ENCODE measurements around the gene CACNA1D.
A peak's percentile ranks its signal among the peaks of the same experiment; 100 is the strongest.
"Not testable (repeated sequence)": the region's sequence is repeated elsewhere in the genome, so short reads cannot be mapped to it uniquely, and the experiment has no call there.

Gene CACNA1D

DNA sequence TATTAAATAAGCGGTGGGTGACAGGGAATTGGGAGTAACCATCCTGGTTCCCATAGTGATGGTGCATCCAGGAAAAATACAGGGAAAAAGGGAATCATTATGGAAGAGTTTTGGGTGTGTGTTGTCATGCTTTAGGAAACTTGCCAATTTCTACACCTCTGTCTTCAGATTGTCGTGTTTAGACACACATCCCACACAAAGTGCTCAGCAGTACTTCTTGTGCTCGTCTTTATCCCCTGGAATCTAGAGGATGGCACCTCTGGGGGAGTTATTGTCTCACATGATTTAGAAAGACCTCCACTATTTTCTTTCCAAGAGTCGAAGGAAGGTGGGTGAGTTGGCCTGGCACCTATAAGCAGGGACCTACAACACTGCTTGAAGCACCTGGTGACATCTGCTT is 35.8 kb downstream of the CACNA1D start:
- DNase-seq = no peak

DNA sequence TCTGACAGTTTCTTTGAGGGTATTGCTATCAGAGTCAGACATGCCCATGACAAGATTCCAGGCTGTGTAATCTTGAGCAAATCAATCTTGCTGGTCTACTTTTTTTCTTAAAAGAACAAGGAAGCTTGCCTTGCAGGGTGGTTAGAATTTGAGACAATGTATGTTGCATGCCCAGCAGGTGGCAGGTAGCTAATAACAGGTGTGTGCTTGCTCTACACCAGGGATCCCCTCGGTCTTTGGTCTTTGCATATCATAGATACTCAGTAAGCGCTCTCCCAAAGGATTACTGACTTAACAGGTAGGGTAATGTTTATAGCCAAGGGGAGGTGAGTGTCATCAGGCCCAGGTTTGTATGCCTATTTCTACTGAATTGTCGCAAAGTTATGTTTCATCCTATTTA is 37.3 kb downstream of the CACNA1D start:
- no peak for DNase-seq

DNA sequence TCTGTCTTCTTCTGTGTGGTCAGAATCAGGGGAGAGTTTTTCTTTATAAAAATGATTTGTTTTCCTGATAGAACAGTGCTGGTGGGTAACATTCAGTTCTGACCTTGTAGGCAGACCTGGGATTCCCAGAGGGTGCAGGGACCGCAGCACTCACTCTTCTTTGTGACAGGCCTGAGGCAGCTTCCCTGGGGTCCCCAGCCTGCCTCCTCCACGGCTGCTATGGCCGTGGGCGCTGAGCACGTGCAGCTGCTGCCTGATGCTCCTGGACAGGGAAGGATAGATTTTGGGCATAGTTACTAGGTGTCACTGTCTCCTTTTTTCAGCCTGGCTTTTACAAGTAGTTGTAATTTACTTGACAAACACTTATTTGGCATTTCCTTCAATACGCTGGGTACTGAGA is 39.1 kb downstream of the CACNA1D start:
- DNase-seq = no peak

DNA sequence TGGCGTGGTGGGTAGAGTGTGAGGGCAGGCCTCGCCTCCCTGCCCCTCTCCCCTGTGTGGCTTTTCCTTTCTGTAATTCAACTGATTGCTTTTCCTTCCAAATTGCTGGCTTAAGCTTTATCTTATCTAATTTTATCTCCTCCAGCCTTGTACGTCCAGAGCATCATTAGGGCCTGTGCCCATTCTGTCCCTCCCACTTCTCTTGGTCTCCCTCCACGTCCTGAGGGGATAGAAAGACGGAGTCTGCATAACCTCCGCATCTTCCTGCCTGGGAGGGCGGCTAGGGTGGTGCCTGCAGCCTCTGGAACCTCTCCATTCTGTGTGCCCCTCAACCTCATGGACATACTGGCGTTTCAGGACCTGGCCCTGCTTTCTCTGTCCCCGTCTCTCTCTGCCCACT is 39.8 kb downstream of the CACNA1D start:
- no peak for DNase-seq

DNA sequence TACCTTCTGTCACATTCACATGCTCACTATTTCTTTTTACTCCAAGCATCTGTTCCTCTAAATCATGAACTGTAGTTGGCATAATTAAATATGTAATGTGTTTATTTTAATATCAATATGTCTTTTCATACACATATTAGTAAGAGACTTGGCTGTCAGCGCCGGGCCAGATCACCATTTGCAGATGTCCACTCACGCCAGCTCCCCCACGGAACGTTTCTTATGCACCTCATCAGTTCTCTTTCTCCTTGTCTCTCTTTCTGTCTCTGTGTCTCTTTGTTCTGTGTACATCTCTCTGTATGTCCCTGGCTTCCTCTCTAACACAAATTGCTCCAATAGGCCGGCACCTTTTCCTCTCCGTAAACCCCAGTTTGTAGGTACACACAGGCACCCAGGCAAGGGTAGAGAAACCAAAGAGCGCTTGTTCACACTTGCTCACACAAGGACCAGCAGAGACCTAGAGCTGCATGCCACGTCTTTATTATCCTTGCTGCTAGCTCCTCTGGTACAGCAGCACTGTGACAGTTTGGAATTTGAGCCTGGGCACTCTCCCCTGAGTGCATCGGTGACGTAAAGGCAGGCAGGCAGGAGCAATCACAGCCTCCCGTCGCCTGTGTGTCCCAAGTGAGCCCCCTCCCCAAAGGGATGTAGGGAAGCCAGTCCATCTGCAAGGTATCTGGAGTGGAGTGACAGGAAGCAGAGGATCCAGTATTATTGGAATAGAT is 40.4 kb downstream of the CACNA1D start:
- DNase-seq = no peak

DNA sequence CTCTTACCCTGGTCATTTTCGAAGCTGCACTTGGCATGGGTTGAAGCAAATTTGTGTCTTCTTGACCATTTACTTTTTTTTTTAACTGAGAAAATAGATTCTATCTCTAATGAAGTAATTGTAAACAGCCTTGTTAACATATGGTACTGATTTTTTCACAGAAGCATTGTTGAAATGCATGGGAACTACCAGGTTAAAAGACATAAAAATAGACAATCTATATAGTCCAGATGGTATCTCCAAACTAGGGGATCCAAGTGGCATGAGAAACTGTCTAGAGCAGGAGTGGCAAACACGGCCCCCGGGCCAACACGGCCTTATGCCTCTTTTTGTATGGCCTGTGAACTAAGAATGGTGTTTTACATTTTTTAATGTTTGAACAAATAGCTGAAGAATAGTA is 41.9 kb downstream of the CACNA1D start:
- DNase-seq = no peak

DNA sequence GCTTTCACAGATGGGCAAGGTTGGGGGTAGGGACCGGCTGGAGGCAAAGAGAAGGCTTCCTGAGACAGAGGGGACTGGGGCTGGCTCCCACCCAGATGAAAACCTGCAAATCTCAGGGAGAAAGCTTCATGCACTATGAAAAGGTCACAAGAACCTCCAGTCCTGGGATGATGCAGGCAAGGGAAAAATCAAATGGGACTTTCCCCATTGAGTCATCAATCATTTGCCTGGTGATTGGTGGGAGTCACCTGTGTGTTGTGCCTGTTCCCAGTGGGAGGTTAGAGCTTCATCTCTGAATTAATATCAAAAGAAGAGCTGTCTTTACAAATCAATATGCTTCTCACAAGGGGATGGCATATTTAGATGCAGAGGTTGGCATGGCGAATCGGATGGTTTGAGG is 49.9 kb downstream of the CACNA1D start:
- no peak for DNase-seq

DNA sequence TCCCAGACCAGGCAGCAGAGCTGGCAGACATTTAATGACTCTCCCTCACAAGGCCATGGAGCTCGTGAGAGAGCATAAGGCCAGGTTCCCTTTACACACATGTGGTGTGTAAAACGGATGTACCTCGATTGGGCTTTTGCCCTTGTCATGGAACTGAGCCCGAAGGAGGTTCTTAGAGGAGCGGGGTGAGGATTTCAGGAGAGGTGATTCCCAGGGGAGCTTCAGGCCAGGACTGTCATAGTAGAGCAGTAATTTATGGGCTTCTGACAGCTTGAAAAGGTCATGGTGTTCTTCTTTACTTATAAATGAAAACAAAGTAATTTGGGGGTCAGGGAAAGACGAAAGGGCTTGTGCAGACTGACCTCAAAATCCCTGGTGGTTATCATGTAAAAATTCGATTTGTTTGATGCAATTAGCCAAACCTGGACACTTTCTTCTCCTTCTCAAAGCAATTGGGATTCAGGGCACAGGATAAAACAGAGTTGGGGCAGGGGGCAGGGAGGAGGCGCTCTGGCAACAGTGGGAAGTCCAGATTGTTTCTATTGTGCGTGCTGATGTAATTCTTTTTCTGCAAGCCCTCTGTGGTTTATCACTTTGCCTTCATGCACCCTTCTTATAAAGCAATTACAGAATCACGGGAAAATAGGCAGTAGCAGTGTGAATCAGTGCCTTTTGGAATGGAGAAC is 51.0 kb downstream of the CACNA1D start:
- DNase-seq = no peak

DNA sequence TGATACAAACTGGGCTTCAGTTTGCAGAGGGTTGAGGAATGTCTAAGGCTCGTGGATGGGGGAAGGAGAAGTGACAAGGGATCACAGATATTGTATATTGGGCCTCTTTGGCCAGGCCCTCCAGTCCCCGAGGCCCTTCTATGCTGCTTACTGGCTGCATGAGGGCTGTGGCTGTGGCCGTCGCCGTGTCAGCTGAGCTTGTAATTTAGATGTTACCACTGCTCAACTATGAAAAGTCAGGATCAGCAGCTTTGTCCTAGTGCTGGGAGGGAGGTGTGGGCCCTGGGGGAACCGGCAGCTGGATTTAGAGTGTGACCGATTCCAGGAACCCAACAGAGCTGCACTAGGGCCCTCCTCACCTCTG is 51.6 kb downstream of the CACNA1D start:
- no peak for DNase-seq

DNA sequence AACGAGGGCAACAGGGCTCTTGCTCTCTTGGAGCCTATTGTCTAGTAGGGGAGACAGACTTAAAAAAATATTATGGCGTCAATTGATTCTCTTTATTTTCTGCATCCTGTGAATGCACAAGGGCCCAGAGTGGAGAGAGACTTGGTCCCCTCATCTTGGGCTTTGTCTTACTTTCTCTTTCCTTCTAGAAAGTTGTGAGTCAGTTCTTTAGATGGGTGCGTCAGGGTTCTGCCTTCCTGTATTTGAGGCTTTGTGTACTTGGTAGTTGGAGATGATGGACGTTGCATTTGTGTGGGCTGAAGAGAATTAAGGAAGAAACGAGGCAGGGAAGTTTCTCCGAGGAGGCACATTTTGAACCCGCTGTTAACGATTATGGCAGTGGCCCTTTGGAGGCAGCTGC is 52.9 kb downstream of the CACNA1D start:
- no peak for DNase-seq

DNA sequence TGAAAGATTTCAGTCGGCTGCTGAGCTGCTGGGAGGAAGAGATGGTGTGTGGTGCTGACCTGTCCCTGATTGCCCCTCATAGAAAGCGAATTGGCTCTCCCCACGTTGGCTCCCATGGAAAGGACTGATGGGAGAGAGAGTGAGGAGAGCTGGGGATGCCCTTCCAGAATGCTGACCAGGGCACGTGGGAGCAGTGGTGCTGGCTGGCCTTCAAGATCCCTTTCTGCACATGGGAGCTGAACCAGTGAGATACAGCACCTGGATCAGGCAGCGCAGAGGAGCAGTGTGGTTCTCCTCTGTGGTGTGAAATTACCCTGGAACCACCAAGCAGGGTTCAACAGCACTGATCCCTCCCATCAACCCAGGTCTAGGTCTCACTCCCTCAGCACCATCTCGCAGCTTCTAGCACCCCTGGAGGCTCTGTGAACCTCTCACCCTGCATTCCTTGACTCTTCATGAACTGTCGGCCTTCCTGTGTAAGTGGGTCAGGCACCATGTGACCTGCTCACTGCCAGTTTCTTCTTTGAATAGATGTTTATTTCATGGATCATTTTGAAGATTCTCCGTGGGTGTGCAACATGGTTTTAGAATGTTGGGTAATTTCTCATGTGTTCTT is 55.7 kb downstream of the CACNA1D start:
- no peak for DNase-seq

DNA sequence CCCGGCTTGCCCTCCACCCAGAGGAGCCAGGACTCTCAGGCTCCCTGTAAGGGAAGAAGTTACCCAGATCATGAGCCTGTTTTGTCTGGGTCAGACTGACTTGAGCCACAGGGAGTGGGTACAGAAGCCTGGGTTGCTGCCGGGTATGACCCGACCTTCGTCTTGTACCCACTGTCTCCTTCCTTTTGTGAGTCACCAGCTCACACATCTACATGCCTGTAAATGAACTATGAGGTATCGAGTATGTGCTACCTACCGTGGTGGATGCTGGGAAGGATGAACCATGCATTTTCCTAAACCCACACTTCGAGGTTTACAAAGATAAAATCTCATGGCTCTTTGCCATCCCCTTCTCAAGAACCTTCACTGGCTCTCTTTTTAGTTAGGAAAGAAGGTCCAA is 56.9 kb downstream of the CACNA1D start:
- peak; percentile 10 for DNase-seq

DNA sequence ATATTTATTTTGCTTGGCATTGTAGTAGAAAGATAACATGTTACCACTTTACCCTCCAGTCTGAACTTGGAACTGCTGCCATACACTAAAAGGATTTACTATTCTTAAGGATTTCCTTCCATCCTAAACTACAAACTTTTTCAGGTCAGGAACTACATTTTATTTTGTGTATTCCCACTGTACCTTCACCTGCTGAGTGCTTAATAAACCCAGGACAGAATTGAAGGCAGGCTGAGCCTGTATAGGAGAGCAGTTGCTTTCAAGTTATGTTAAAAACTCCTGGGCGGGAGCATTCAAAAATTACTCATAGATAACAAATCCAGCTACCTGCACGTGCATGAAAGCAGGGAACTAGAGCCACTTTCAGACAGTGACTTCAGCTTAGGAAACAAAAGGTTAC is 58.3 kb downstream of the CACNA1D start:
- no peak for DNase-seq

DNA sequence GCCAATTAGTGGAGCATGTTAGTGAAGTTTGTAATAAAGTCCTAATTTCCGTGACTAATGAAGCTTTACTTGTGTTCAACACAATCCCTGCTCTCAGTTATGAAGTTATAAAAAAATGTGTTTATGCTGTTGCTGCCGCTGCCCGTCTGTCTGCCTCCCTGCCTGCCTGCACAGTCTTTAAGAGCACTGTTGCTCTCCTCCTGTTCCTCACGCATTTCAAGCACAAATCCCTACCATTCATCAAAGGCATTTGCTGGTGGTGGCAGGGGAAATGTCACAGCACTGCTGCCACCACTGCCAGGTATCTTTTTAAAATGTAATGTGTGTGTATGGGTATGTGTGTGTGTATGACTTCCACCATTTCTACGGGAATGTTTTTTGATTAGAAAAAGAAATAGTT is 58.8 kb downstream of the CACNA1D start:
- no peak for DNase-seq

DNA sequence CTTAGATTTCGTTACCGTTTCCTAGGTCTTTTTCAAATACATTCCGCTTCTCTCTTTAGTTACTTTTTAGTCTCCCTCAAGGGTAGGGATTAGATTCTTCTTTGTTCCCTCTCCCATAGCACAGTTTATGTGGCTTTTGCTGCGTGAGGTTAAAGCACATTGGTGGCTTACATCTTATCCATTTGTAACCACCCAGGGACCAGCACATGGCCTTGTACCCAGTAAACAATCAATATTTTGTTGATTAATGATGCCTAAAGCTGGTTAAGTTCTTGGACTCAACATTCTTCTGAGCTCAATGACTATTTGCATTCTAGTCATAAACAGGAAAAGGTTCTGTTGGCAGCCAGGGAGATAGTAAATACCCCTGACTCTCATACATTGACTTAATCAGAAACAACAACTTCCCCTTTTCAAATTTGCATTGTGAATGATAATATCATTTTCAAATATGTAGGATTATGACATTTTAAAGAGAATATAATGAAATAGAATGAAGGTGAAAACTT is 60.2 kb downstream of the CACNA1D start:
- peak; percentile 45 for DNase-seq

DNA sequence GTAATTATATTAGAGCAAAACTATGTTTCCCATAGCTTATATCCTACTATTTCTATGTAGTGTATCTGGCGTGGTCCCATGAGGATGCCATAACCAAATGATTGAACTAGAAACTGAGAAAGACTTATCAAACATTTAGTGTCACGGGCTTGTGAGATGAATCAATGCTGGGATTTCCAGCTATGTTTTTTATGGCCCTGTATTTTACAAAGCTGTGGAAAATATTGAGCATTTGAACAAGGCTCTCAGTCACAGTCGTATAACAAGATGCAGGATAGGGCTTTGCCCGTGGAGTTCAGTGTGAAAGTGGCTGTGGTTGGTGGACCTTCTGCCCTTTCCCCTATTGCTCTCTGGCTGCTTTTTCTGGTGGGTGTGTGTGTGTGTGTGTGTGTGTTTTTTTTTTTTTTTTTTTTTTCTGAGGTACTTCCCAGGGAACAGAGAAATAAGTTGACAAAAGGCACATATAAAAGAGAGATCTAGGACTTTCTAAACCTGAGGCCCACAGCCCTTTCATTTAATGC is 60.7 kb downstream of the CACNA1D start:
- DNase-seq = no peak

DNA sequence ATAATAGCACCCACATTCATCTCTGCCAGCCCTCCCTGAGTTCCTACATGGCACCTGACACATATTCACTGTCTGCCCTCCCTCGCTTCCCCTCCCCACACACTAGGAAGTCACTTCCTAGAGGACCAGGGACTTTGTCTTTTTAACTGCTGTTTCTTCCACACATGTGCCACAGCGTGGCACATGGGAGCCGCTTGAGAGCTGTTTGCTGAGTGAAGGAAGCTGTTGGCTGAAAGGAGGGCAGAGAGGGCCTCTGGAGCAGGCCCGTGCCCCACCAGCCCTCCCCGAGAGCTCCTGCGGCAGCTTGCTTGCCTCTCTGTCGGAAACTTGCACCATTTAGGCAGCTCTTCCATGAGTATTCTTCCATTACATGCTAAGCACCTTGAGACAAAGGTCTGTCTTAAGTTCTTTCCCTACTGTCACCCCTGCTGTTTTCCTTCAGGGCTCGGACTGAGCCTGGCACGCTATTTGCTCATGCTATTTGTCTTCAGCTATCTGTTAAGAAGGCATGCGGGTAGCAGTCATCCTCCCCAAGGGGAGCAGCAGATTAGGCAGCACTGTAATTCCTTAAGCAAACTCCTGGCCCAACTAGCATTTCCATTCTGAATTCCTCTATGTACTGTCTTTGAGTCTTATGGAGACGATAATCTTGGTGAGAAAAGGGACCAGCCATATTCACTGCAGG is 72.2 kb downstream of the CACNA1D start:
- no peak for DNase-seq

DNA sequence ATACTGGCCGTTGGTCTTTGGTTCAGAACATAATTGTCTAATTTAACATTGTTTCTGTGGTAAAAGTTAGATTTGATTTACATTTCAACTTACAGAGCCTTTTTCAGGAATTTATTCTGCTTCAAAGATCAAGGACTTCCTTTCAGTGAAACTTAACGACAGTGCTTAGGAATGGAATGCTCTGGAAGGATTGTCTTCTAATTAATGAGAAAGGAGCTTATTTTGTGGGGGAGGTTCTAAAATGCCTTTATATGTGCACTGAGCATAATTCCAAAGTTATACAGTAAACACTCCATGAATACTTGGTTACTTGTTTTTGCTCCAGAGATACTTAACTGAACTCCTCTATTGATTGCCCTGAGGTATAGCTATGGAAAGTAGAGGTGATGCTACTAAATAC is 75.7 kb downstream of the CACNA1D start:
- no peak for DNase-seq

DNA sequence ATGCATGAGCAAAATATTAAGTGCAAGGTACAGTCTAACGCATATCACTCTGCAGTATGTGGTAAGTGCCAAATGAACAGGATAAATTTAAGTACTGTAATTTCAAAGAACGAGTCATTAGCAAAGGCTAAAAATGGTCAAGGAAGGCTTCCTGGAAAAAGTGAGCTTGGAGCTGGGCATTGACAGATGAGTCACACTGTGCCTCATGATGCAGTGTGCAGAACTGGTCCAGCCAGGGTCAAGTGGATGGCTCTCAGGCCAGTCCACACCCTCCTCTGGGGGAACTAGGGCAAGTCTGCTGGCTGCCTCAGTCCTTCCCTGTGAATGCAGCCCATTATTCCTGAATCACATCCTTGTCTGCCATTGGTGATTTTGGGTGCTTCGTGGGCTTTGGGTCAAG is 76.3 kb downstream of the CACNA1D start:
- no peak for DNase-seq

DNA sequence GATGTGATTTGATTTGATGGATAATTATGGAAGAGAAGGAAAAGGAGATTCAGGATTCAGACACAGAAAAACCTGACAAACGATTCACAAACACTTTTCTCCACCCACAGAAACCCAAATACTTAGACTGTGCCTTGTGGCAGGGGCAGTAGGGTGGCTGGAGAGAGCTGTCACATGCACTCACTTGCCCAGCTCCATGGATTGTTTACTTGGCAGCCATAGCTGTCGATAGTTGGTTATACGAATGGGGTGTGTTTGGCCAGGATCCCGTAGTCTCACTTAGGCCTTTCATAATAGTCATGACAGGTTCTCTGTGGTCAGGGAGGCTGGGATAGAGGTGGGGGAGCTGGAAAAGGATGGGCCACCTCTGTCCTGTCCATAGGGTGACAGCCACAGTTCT is 76.9 kb downstream of the CACNA1D start:
- no peak for DNase-seq

DNA sequence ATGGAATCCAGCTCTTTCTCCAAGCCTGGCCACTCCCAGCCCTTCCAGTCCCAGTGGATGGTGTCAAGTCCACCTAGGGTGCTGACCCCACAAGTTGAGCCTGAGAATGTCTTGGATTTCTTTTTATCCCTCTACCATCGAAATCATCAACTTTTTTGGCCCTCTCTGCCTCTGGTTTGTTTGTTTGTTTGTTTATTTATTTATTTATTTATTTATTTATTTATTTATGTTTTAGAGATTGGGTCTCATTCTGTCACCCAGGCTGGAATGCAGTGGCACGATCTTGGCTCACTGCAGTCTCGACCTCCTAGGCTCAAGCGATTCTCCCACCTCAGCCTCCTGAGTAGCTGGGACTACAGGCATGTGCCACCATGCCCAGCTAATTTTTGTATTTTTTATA is 77.8 kb downstream of the CACNA1D start:
- not testable (repeated sequence) for DNase-seq

DNA sequence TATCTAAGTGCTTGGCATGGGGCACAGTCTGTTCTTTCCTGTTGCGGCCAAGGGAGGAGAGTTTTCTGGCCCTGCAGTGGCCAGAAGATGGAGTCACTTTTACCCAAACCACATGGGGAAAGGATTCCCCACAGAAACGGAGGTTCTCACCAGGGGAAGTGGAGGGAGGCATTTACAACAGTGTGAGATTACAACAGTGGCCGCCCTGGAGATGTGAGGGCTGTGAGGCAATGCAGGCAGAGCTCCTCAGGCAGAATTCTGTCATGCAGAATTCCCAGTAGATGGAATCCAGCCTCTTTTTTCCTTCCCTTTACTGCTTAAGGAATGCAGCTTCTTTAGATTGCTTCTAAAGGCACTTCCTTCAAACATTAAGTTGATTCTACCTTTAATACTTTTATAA is 83.1 kb downstream of the CACNA1D start:
- peak; percentile 8 for DNase-seq

DNA sequence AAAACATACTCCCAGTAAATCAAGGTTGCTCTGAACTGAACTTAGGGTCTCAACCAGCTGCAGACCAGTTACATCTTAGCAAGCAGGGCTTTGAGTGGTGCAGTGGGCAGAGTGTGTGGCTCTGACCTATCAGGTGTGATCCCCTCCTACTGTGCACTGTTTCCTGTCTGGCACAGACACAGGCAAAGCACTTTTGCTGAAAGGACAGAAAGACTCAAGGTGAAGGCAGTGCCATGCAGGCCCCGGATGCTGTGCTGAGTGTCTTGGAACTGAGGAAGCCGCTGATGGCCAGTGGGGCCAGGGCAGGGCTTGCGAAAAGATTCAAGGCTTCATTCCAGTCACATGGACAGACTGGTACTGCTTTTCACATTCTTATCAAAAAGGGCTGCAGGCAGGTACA is 85.2 kb downstream of the CACNA1D start:
- no peak for DNase-seq

DNA sequence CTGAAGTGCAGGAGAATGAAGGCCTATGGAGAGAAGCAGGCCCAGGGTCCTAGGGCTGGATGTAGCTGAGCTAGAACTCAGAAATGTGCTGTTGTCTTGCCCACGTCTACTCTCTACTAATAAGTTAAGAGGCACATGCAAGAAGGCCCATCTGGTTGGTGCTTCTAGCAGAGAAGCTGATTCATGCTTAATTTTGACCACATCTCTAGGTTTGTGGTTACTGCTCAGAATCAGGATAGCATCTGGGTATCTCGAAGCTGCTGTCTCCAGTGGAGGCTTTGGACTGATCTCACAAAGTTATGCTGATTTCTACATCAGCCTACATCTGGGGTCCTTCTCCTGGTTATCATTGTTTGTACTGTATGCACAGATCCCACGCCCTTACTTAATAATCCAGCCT is 87.3 kb downstream of the CACNA1D start:
- DNase-seq = peak; percentile 91
